ENCODE results near the gene CEP76.

The CEP76 gene

GRCh38 chr18:12703096-12703567 lies 609 bp upstream of the CEP76 start:
- Histone ChIP-seq H3K4me1 (ENCODE audit: control insufficient read depth, insufficient read depth, low read length) (peaks cover 10% of the 10 kb centered on the region; the same call in 1 of the 2 replicates), H3K4me3 (ENCODE audit: low read depth, low read length) (peak overlapping the region; percentile 86), H3K27me3 (ENCODE audit: control insufficient read depth, insufficient read depth, low read length) (no peaks in the 10 kb centered on the region), H3K27ac (ENCODE audit: low read depth, low read length) (peak overlapping the region; percentile 97), H3K36me3 (ENCODE audit: control insufficient read depth, insufficient read depth, low read length) (peaks cover 55% of the 10 kb centered on the region), H3K9ac (ENCODE audit: low read depth, low read length) (peak overlapping the region; percentile 99), H3K9me3 (ENCODE audit: control insufficient read depth, insufficient read depth, low read length) (no peaks in the 10 kb centered on the region)

- Histone ChIP-seq H3K27ac (ENCODE audit: low read depth, low read length) (no peak overlapping the region), H3K9ac (ENCODE audit: low read depth, low read length) (no peak overlapping the region), H3K4me1 (ENCODE audit: control insufficient read depth, insufficient read depth, low read length) (peaks cover 10% of the 10 kb centered on the region; the same call in 1 of the 2 replicates), H3K27me3 (ENCODE audit: control insufficient read depth, insufficient read depth, low read length) (no peaks in the 10 kb centered on the region), H3K4me3 (ENCODE audit: low read depth, low read length) (peak overlapping the region; percentile 86), H3K9me3 (ENCODE audit: control insufficient read depth, insufficient read depth, low read length) (no peaks in the 10 kb centered on the region), H3K36me3 (ENCODE audit: control insufficient read depth, insufficient read depth, low read length) (peaks cover 54% of the 10 kb centered on the region)
Measured at GRCh38 chr18:12701161-12701560, 1.4 kb downstream of the CEP76 start.

GRCh38 chr18:12699747-12700146 lies 2.8 kb downstream of the CEP76 start:
- no peaks in the 10 kb centered on the region for H3K9me3 ChIP-seq (ENCODE audit: control insufficient read depth, insufficient read depth, low read length)
- peaks cover 10% of the 10 kb centered on the region; the same call in 1 of the 2 replicates for H3K4me1 ChIP-seq (ENCODE audit: control insufficient read depth, insufficient read depth, low read length)
- no peak overlapping the region for H3K9ac ChIP-seq (ENCODE audit: low read depth, low read length)
- H3K36me3 ChIP-seq (ENCODE audit: control insufficient read depth, insufficient read depth, low read length) = peaks cover 60% of the 10 kb centered on the region
- H3K27me3 ChIP-seq (ENCODE audit: control insufficient read depth, insufficient read depth, low read length) = no peaks in the 10 kb centered on the region
- H3K27ac ChIP-seq (ENCODE audit: low read depth, low read length) = no peak overlapping the region
- H3K4me3 ChIP-seq (ENCODE audit: low read depth, low read length) = no peak overlapping the region

GRCh38 chr18:12694032-12694431 lies 8.5 kb downstream of the CEP76 start:
- H3K36me3 ChIP-seq (ENCODE audit: control insufficient read depth, insufficient read depth, low read length) = peaks cover 78% of the 10 kb centered on the region
- H3K27ac ChIP-seq (ENCODE audit: low read depth, low read length) = no peak overlapping the region
- no peaks in the 10 kb centered on the region for H3K27me3 ChIP-seq (ENCODE audit: control insufficient read depth, insufficient read depth, low read length)
- H3K4me1 ChIP-seq (ENCODE audit: control insufficient read depth, insufficient read depth, low read length) = no peaks in the 10 kb centered on the region
- no peak overlapping the region for H3K9ac ChIP-seq (ENCODE audit: low read depth, low read length)
- H3K9me3 ChIP-seq (ENCODE audit: control insufficient read depth, insufficient read depth, low read length) = no peaks in the 10 kb centered on the region
- no peak overlapping the region for H3K4me3 ChIP-seq (ENCODE audit: low read depth, low read length)

GRCh38 chr18:12692206-12692605 lies 10.3 kb downstream of the CEP76 start:
- no peaks in the 10 kb centered on the region for H3K9me3 ChIP-seq (ENCODE audit: control insufficient read depth, insufficient read depth, low read length)
- no peak overlapping the region for H3K27ac ChIP-seq (ENCODE audit: low read depth, low read length)
- no peaks in the 10 kb centered on the region for H3K27me3 ChIP-seq (ENCODE audit: control insufficient read depth, insufficient read depth, low read length)
- no peak overlapping the region for H3K4me3 ChIP-seq (ENCODE audit: low read depth, low read length)
- H3K9ac ChIP-seq (ENCODE audit: low read depth, low read length) = no peak overlapping the region
- H3K4me1 ChIP-seq (ENCODE audit: control insufficient read depth, insufficient read depth, low read length) = no peaks in the 10 kb centered on the region
- H3K36me3 ChIP-seq (ENCODE audit: control insufficient read depth, insufficient read depth, low read length) = peaks cover 60% of the 10 kb centered on the region

- no peaks in the 10 kb centered on the region for H3K9me3 ChIP-seq (ENCODE audit: control insufficient read depth, insufficient read depth, low read length)
- peaks cover 57% of the 10 kb centered on the region for H3K36me3 ChIP-seq (ENCODE audit: control insufficient read depth, insufficient read depth, low read length)
- no peaks in the 10 kb centered on the region for H3K27me3 ChIP-seq (ENCODE audit: control insufficient read depth, insufficient read depth, low read length)
- H3K4me1 ChIP-seq (ENCODE audit: control insufficient read depth, insufficient read depth, low read length) = no peaks in the 10 kb centered on the region
- no peak overlapping the region for H3K9ac ChIP-seq (ENCODE audit: low read depth, low read length)
- H3K4me3 ChIP-seq (ENCODE audit: low read depth, low read length) = no peak overlapping the region
- no peak overlapping the region for H3K27ac ChIP-seq (ENCODE audit: low read depth, low read length)
Measured at GRCh38 chr18:12689256-12689850, 13.2 kb downstream of the CEP76 start.

- Histone ChIP-seq H3K27me3 (ENCODE audit: control insufficient read depth, insufficient read depth, low read length) (no peaks in the 10 kb centered on the region), H3K36me3 (ENCODE audit: control insufficient read depth, insufficient read depth, low read length) (peaks cover 42% of the 10 kb centered on the region), H3K9ac (ENCODE audit: low read depth, low read length) (no peak overlapping the region), H3K27ac (ENCODE audit: low read depth, low read length) (no peak overlapping the region), H3K9me3 (ENCODE audit: control insufficient read depth, insufficient read depth, low read length) (no peaks in the 10 kb centered on the region), H3K4me3 (ENCODE audit: low read depth, low read length) (no peak overlapping the region), H3K4me1 (ENCODE audit: control insufficient read depth, insufficient read depth, low read length) (no peaks in the 10 kb centered on the region)
Measured at GRCh38 chr18:12686100-12686499, 16.4 kb downstream of the CEP76 start.

- no peak overlapping the region for H3K9ac ChIP-seq (ENCODE audit: low read depth, low read length)
- no peaks in the 10 kb centered on the region for H3K4me1 ChIP-seq (ENCODE audit: control insufficient read depth, insufficient read depth, low read length)
- H3K36me3 ChIP-seq (ENCODE audit: control insufficient read depth, insufficient read depth, low read length) = peaks cover 51% of the 10 kb centered on the region
- H3K9me3 ChIP-seq (ENCODE audit: control insufficient read depth, insufficient read depth, low read length) = no peaks in the 10 kb centered on the region
- no peaks in the 10 kb centered on the region for H3K27me3 ChIP-seq (ENCODE audit: control insufficient read depth, insufficient read depth, low read length)
- no peak overlapping the region for H3K4me3 ChIP-seq (ENCODE audit: low read depth, low read length)
- no peak overlapping the region for H3K27ac ChIP-seq (ENCODE audit: low read depth, low read length)
Measured at GRCh38 chr18:12679183-12679786, 23.2 kb downstream of the CEP76 start.

- H3K27ac ChIP-seq (ENCODE audit: low read depth, low read length) = no peak overlapping the region
- H3K4me3 ChIP-seq (ENCODE audit: low read depth, low read length) = no peak overlapping the region
- no peaks in the 10 kb centered on the region for H3K4me1 ChIP-seq (ENCODE audit: control insufficient read depth, insufficient read depth, low read length)
- H3K27me3 ChIP-seq (ENCODE audit: control insufficient read depth, insufficient read depth, low read length) = no peaks in the 10 kb centered on the region
- H3K9me3 ChIP-seq (ENCODE audit: control insufficient read depth, insufficient read depth, low read length) = no peaks in the 10 kb centered on the region
- H3K9ac ChIP-seq (ENCODE audit: low read depth, low read length) = no peak overlapping the region
- peaks cover 10% of the 10 kb centered on the region for H3K36me3 ChIP-seq (ENCODE audit: control insufficient read depth, insufficient read depth, low read length)
Measured at GRCh38 chr18:12668041-12668440, 34.5 kb downstream of the CEP76 start.

GRCh38 chr18:12659904-12660605 lies 42.5 kb downstream of the CEP76 start:
- H3K27ac ChIP-seq (ENCODE audit: low read depth, low read length) = no peak overlapping the region
- 0 out of 2 replicates have a peak, but pooled peaks cover 4% of the 10 kb centered on the region for H3K36me3 ChIP-seq (ENCODE audit: control insufficient read depth, insufficient read depth, low read length)
- no peaks in the 10 kb centered on the region for H3K9me3 ChIP-seq (ENCODE audit: control insufficient read depth, insufficient read depth, low read length)
- H3K4me3 ChIP-seq (ENCODE audit: low read depth, low read length) = no peak overlapping the region
- H3K9ac ChIP-seq (ENCODE audit: low read depth, low read length) = no peak overlapping the region
- peaks cover 13% of the 10 kb centered on the region for H3K27me3 ChIP-seq (ENCODE audit: control insufficient read depth, insufficient read depth, low read length)
- H3K4me1 ChIP-seq (ENCODE audit: control insufficient read depth, insufficient read depth, low read length) = peaks cover 5% of the 10 kb centered on the region

Data from HUES48 (cell line).